Transverse colon (tissue), 3 donors: ENCODE results near the gene CLCNKB.

Source experiments
- CTCF ChIP-seq, 5 experiments: fragments of 200-600 bp in 3 of 5; fragments of 450-650 bp in 2 of 5; sonication (generic) in 3 of 5; IDR thresholded peaks; 1 replicate in 2 of 5; 2 replicates in 3 of 5; pipeline ENCODE4 v1.5.1; 2016 to 2017; ENCODE audit warnings: antibody characterized with exemption in 5 of 5, inconsistent platforms in 3 of 5, mild to moderate bottlenecking in 2 of 5, moderate library complexity in 1 of 5
- POLR2A ChIP-seq: fragments of 450-650 bp; IDR thresholded peaks from one replicate; pipeline ENCODE4 v1.6.1; 2016; ENCODE audit warnings: antibody characterized with exemption, mild to moderate bottlenecking, moderate library complexity

- TF ChIP-seq CTCF (IDR thresholded peaks at IDR 0.05) (no peak), POLR2A (no peak)
These were observed 38.0 kb upstream of the CLCNKB start for GRCh38 chr1:16005597-16005996.
